Stimulated activated CD4-positive, alpha-beta T cell treated with anti-CD3 and anti-CD28 coated beads, Interleukin-1b, Interleukin-23, amount 100 ng/mL, for 1 hour (primary cell): ENCODE measurements around the gene PDZD8.
A peak's percentile ranks its signal among the peaks of the same experiment; 100 is the strongest.

Experiments used
- DNase-seq, 2 donors: peaks; one replicate each; pipeline ENCODE4 v3.0.0-alpha.2; 2020; ENCODE audit warnings: low read depth in 2 of 2

The PDZD8 gene

GRCh38 chr10:117375360-117376178, at the start of gene PDZD8:
TSS of gene PDZD8 (minus strand) at chr10:117375440. CDS start at chr10:117375227, 213 bp downstream.
- peak; percentile 65 to 88 for DNase-seq

GRCh38 chr10:117424171-117424570, 48.9 kb upstream of the PDZD8 start:
- DNase-seq, result no peak

- no peak for DNase-seq
These were observed 46.7 kb upstream of the PDZD8 start for GRCh38 chr10:117421985-117422384.

GRCh38 chr10:117420768-117421167, 45.5 kb upstream of the PDZD8 start:
- no peak for DNase-seq

GRCh38 chr10:117419921-117420320, 44.7 kb upstream of the PDZD8 start:
- no peak for DNase-seq

GRCh38 chr10:117419159-117419558, 43.9 kb upstream of the PDZD8 start:
- no peak for DNase-seq

GRCh38 chr10:117418121-117418520, 42.9 kb upstream of the PDZD8 start:
- DNase-seq, result no peak

GRCh38 chr10:117417196-117417595, 42.0 kb upstream of the PDZD8 start:
- DNase-seq, result no peak

GRCh38 chr10:117413928-117414618, 38.8 kb upstream of the PDZD8 start:
- DNase-seq, result no peak

GRCh38 chr10:117412469-117413010, 37.3 kb upstream of the PDZD8 start:
- no peak for DNase-seq

GRCh38 chr10:117411479-117412399, 36.5 kb upstream of the PDZD8 start:
- no peak for DNase-seq

GRCh38 chr10:117410557-117410956, 35.3 kb upstream of the PDZD8 start:
- DNase-seq, result no peak

GRCh38 chr10:117409549-117410305, 34.5 kb upstream of the PDZD8 start:
- DNase-seq, result no peak

- no peak for DNase-seq
These were observed 33.5 kb upstream of the PDZD8 start for GRCh38 chr10:117408436-117409384.

GRCh38 chr10:117405730-117406129, 30.5 kb upstream of the PDZD8 start:
- no peak for DNase-seq

- no peak for DNase-seq
These were observed 25.1 kb upstream of the PDZD8 start for GRCh38 chr10:117400329-117400728.

GRCh38 chr10:117399341-117400196, 24.3 kb upstream of the PDZD8 start:
- DNase-seq, result no peak

GRCh38 chr10:117398029-117398428, 22.8 kb upstream of the PDZD8 start:
- no peak for DNase-seq
